Endometrium (tissue), 2 donors: ENCODE measurements around the gene ROBO1.
A peak's percentile ranks its signal among the peaks of the same experiment; 100 is the strongest.
"Not testable (repeated sequence)": the region's sequence is repeated elsewhere in the genome, so short reads cannot be mapped to it uniquely, and the experiment has no call there.

Experiments
- FAIRE-seq: peaks from 2 replicates; lab custom pipeline; 2012; peaks lifted over from hg19 to GRCh38; lab: Jason Lieb, UNC
- donor health status: control.
- donor health status: control.

The ROBO1 gene

DNA sequence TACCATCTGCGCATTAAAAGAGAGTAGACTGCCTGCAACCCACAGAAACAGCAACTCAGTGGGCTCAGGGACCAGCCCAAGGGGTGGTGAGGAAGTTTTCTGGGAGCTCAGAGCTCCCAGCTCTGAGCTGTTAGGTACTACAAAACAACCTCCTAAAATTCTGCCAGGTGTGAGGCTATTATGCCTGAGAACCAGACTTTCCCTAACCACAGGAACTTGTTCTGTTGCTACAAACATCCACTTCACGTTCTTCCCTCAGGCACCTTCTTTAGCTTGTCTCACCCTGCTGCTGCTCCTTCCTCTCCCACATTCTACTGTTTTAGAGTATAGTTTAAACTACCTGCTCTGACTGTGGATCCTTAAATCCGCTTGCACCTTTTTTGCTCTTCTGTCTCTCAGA lies 399.4 kb downstream of the ROBO1 start:
- FAIRE-seq = no peak

DNA sequence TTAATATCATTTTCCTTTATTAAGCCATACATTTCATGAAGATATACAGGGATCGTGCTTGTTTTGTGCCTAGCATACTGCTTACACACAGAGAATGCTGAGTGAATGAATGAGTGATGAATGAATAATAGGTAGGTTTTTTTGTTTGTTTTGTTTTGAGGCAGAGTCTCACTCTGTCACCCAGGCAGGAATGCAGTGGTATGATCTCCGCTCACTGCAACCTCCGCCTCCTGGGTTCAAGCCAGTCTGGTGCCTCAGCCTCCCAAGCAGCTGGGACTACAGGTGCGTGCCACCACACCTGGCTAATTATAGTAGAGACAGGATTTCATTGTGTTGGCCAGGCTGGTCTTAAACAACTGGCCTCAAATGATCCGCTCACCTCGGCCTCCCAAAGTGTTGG lies 400.0 kb downstream of the ROBO1 start:
- no peak for FAIRE-seq

DNA sequence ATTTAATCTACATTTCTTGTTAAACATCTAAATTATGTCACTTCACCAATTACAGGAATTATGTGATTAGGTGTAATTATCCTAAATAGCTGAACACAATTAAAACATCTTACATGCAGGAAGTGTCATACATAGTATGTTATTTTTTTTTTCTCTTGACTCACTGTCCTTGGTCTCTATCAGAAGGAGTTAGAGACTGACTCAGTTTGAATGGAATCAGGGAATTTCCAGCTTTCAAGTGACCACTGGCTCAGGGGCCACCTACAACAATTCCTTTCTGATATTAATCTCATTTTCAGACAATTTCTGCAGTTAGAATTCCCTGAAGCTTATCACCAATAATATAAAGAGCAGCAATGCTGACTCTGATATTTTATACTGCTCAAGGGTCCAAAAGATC lies 400.7 kb downstream of the ROBO1 start:
- FAIRE-seq = no peak

- no peak for FAIRE-seq
These were observed 401.4 kb downstream of the ROBO1 start for GRCh38 chr3:79366414-79366813.

DNA sequence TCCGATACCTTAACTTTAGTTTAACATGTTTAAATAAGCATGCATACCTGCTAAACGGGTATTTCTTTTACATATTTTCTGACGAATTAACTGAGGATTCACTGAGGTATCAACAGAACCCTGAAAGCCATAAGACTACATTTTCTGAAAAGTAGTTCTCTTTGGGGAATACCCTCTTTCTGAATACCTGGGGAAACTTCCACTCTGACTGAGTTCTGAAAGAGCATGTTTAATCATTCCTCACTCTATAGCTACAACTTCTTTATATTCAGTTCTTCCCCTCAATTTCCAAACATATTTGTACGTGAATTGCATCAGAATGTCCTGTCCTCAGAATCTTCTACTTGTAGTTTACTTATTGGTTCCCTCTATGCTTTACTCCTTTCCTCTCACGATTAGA lies 403.0 kb downstream of the ROBO1 start:
- FAIRE-seq = no peak

GRCh38 chr3:79362571-79363270 lies 405.1 kb downstream of the ROBO1 start:
- no peak for FAIRE-seq

DNA sequence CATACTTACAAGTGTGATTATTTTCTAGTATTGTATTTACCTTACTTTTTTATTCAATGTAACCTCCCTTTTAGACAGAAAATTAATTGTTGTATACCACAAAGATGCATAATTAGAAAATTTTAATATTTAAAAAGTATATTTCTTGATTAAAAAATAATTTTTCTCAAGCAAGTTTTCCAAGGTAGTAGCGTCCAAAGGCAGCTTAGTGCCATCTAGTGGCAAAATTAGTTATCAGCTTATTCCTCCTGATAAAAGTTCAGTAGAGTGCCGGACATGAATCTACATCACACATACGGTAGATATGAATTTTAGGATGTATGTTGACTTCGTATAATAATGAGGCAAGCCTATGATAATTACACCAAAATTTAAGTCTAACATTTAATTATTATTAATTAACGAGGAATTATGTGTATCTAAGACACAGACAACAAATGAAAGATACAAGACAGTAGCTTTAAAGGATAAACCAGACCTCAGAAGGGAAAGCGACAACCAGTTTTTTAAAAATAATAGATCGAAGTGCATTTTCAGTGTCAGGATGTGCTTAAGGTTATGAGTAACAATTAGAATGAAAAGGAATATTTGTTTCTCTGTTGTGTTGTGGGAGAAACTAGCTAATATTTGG lies 405.9 kb downstream of the ROBO1 start:
- FAIRE-seq = peak; percentile 90

- FAIRE-seq = no peak
These were observed 409.5 kb downstream of the ROBO1 start for GRCh38 chr3:79358327-79358726.

DNA sequence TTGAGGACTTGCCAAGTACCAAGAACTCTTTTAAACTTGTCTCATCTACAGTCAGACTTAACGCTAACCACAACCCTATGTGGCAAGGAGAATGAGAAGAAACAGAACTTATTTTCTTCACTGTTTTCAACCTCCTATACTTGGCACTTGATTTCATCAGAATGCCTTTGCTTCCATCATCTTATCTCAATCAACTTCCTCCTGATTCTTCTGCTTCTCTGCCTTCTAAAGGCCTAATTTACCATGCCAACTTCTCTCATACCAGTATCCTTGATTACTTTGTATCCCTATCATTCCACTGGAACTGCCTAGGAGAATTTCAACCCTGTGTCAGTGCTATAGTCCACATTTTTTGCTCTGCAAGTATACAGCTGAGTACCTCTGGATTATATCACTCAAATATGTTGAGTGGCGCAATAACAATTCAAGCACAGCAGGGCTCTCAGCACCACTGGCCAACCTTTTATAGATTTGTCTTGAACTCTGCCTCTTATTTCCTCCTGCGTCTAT lies 413.6 kb downstream of the ROBO1 start:
- no peak for FAIRE-seq

DNA sequence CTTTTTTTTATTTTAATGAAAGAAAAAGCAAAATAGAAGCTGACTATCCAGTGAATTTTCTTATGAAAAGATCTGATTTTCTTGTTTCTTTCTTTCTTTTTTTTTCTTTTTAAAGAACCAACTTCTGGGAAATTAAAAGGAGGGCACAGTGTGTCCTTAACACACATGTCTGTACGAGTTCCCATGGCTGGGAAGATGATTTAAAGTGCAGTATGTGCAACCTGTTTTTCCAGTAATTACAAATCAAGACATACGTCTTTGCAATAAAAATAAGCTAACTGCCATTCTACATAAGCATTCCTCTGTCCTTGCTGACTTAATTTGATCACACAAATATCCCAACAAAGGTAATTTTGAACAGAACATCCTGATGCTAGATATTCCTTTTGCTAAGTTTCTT lies 416.1 kb downstream of the ROBO1 start:
- FAIRE-seq = no peak

DNA sequence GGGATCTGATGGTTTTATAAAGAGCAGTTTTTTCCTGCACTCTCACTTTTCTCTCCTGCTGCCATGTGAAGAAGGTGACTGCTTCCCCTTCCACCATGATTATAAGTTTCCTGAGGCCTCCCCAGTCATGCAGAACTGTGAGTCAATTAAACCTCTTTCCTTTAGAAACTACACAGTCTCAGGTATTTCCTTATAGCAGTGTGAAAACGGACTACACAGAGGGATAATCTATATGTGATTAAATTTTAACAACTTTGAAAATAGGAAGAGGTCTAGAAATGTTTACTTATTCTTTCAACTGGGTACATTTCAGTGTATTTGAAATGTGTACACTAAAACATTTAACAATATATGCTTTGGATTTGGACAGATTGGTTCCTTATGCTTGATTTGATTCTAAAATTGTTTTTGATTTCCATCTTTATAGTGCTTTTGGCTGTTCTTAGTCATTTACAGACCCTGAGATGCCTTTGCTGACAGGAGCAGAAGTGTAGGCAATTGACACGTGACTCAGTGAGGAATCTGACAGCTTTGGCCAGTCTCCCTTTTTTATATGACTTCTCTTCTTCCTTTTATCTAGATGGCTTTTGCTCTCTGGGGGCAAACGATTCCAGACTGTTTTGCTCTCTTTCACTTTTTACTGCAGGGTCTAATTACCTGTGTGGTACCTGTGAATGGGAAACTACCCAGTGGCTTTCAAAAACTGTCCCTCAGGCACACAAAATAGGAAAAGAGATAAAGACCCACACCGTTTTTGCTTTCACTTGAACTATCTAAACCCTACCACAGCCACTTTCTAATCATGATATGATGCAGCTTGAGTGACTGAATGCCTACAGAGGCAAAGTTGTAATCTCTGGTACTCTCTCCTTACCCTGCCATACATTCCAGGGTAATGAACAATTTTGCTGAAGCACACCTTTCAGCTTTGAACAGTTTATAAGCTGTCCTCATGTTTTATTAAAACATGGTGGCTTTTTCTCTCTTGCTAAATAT lies 422.6 kb downstream of the ROBO1 start:
- no peak for FAIRE-seq

DNA sequence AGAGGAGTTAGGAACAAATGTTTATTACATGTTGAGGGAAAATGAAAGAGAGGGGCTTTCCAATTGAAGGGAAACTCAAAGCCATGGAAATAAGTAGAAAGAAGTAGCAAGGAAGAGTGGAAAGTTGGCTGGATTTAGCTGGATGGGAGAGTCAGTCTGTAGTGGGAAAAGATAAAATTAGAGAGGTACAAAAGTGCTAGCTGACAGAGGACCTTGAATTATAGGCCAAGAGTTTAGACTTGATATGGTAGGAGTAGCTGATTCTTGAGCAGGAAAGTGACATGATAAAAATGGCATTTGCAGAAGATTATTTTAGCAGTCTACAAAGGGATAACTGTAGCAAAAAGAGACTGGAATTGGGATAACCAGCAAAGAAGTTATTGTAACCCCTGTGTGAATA lies 425.8 kb downstream of the ROBO1 start:
- FAIRE-seq = no peak

DNA sequence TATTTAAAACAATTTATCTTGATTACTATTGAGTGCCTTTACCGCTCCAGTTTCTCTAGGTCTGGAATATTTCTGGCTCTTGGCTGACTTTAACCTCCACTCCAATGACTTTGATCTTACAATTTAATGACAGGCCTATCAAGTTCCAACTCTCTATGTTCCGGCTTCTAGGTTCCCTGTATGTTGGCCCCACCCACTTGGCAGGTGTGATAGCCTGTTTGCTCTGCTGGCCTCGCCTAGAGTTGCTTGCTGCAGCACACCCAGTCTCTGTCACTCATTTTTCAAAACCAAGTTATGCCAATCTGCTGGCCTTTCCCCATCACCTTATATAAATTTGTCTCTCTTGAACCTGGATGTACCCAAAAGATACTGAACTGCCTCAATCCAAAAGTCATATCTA lies 428.0 kb downstream of the ROBO1 start:
- FAIRE-seq = no peak

DNA sequence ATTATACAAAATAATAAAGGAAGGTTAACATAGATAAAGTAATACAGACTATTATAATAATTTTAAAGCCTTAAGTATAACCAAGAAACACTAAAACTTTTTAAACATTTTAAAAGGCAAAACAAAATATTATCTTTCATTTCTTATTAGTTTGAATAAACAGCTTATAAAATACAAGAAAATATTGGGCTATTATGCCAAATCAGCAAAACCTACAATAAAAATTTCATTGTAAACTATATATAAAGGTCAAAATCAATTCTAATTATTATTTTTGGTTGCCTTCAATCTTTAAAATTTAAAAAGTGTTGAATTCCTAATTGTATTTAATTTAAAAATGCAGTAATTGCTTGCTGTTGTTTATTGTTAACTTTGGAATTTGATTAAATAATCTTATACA lies 430.0 kb downstream of the ROBO1 start:
- peak; percentile 31 for FAIRE-seq

DNA sequence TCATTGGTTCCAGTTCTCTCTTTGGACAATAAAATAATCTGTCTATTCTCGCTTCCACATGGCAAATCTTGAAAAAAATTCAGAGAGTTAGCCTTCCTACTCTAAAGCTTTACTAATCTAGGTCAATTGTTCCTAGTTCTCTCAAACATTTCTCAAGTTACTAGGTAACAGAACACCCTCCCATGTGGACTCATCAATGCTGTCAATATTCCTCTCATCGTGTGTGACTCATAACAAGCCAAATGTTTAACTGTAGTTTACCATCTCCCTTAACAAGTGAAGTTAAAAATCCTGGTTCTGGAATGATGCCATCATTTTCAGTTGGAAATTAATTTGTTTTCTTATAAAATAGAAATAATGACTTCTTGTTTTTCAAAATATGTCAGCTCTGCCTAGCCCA lies 438.6 kb downstream of the ROBO1 start:
- FAIRE-seq = no peak

GRCh38 chr3:79326642-79327041 lies 441.2 kb downstream of the ROBO1 start:
- no peak for FAIRE-seq

GRCh38 chr3:79325833-79326383 lies 441.9 kb downstream of the ROBO1 start:
- not testable (repeated sequence) for FAIRE-seq

DNA sequence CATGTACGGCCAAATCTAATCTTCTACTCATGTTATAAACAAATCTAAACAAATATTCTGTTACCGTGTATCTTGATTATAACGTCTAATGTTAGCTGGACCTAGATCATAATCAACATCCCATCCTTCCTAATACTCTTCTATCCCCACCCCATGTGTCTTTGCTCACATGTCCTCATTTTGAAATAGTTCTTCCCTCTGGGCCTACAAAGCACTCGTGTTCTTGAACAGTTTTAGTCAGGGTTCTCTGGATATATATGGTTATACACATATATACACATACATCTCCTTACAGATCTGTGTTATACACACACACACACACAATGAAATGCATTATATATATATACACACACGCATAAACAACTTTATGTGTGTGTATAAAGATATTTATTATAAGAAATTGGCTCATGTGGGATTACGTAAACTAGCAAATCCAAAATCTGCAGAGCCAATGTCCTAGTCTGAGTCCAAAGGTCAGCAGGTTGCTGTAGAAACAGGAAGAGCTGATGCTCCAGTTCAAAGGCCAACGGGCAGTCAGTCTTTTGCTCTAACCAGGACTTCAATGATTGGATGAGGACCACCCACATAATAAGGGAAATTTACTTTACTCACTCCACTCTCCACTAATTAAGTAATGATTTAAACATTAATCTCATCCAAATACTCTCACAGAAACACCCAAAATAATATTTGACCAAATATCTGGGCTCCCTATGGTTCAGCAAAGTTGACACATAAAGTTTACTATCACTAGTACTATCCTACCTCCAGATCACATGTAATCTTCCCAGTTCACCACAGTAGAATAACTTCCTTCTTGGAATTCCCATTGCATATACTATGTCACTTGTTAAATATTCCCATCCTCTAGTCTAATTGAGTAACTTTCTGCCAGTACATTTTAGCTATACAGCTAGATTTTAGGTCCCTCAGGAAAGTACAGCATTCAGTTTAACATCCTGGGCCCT lies 450.0 kb downstream of the ROBO1 start:
- no peak for FAIRE-seq

- no peak for FAIRE-seq
These were observed 452.8 kb downstream of the ROBO1 start for GRCh38 chr3:79314962-79315361.

GRCh38 chr3:79314544-79314943 lies 453.3 kb downstream of the ROBO1 start:
- no peak for FAIRE-seq

DNA sequence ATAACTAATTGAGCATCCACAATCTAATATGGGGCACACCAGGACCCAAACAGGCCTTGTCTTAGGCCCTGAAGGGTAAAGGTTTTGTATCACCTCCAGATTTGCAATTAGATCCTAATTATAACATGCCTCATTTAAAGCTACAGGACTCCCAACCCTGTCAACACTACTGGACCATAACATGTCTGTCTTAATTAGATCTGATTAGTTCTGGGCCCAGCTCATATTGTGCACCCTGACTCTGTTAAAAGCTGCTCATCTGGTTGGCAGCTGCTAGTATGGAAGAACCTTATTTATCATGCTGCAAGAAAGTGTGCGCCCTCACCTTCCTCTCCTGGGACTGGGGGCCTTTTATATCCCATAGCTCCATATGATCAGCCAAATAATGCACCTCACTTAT lies 457.8 kb downstream of the ROBO1 start:
- no peak for FAIRE-seq
